ENCODE results near the gene DDX52.

The DDX52 gene

DNA sequence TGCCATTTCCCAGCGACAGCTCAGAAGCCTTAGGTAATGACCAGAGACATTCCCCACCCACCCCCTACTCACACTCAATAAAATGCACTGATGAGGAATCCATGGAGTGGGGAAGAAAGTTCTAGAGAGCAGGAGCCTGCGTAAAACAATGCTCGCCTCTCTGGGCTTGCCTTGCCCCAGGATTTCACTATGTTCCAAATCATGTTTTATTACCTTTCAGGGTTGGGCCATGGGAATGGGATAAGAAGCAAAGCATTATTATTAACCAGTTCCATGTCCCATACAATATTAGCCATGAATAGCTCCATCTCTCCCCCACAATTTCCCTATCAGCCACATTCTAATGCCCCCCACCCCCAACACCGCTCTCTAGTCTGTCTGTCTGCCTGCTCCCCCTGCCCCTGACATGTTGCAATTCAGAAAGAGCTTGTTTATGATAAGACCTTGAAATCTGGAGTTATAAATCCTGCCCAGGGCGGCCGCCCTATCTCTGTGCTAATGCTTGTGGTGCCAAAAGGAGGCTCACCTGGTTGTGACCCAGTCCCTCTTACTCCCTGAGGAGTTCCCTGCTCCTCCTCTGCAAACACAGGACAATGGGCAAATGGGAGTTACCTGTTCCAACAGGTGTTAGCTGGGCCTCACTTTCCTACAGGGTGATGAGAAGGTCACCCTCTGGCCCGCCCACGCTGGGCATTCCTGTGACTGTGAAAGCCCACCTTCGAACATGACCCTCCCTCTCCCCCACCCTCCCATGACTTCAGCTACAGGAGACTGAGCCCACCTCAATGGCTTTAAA lies 28.0 kb upstream of the DDX52 start:
- TF ChIP-seq, protein P1, sequence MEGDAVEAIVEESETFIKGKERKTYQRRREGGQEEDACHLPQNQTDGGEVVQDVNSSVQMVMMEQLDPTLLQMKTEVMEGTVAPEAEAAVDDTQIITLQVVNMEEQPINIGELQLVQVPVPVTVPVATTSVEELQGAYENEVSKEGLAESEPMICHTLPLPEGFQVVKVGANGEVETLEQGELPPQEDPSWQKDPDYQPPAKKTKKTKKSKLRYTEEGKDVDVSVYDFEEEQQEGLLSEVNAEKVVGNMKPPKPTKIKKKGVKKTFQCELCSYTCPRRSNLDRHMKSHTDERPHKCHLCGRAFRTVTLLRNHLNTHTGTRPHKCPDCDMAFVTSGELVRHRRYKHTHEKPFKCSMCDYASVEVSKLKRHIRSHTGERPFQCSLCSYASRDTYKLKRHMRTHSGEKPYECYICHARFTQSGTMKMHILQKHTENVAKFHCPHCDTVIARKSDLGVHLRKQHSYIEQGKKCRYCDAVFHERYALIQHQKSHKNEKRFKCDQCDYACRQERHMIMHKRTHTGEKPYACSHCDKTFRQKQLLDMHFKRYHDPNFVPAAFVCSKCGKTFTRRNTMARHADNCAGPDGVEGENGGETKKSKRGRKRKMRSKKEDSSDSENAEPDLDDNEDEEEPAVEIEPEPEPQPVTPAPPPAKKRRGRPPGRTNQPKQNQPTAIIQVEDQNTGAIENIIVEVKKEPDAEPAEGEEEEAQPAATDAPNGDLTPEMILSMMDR (IDR thresholded peaks at IDR 0.05; ENCODE audit: control insufficient read depth, extremely low read depth, insufficient read depth), result no peak
- no peak overlapping the region for H3K4me3 ChIP-seq (ENCODE audit: low read depth, low read length)
- no peak for DNase-seq (ENCODE audit: low read depth)

GRCh38 chr17:37667039-37667438 lies 23.8 kb upstream of the DDX52 start:
- TF ChIP-seq, protein P1 (IDR thresholded peaks at IDR 0.05; ENCODE audit: control insufficient read depth, extremely low read depth, insufficient read depth), result no peak
- no peak overlapping the region for H3K4me3 ChIP-seq (ENCODE audit: low read depth, low read length)

GRCh38 chr17:37664214-37664613 lies 21.0 kb upstream of the DDX52 start:
- TF ChIP-seq, protein P1 (IDR thresholded peaks at IDR 0.05; ENCODE audit: control insufficient read depth, extremely low read depth, insufficient read depth), result no peak

More at GRCh38 chr17:37667039-37667438, 23.8 kb upstream of the DDX52 start:
- no peak for DNase-seq (ENCODE audit: low read depth)

DNA sequence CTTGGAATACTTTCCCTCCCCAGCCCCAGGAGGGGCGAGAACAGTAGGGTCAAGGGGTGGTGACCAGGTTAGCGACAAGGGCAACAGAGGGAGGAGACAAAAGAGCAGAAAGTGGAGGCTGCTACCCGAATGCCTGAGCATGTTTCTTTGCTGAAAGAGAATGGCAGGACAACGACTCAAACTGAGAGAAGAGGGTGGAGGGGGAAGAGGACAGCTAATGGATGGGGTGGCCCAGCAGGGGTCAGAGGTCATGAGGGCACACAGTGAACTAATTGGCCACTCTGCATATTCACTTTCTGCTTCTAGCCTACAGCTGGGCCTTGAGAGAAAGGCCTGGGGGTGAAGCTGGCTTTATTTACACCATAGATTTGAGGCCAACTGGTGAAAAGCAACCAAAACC lies 19.1 kb upstream of the DDX52 start:
- no peak overlapping the region for H3K4me3 ChIP-seq (ENCODE audit: low read depth, low read length)
- DNase-seq (ENCODE audit: low read depth), result no peak
- TF ChIP-seq, protein P1 (IDR thresholded peaks at IDR 0.05; ENCODE audit: control insufficient read depth, extremely low read depth, insufficient read depth), result no peak

More at GRCh38 chr17:37664214-37664613, 21.0 kb upstream of the DDX52 start:
- H3K4me3 ChIP-seq (ENCODE audit: low read depth, low read length), result no peak overlapping the region
- DNase-seq (ENCODE audit: low read depth), result no peak

GRCh38 chr17:37661400-37662014 lies 18.3 kb upstream of the DDX52 start:
- TF ChIP-seq, protein P1 (IDR thresholded peaks at IDR 0.05; ENCODE audit: control insufficient read depth, extremely low read depth, insufficient read depth), result no peak
- no peak overlapping the region for H3K4me3 ChIP-seq (ENCODE audit: low read depth, low read length)
- DNase-seq (ENCODE audit: low read depth), result no peak

DNA sequence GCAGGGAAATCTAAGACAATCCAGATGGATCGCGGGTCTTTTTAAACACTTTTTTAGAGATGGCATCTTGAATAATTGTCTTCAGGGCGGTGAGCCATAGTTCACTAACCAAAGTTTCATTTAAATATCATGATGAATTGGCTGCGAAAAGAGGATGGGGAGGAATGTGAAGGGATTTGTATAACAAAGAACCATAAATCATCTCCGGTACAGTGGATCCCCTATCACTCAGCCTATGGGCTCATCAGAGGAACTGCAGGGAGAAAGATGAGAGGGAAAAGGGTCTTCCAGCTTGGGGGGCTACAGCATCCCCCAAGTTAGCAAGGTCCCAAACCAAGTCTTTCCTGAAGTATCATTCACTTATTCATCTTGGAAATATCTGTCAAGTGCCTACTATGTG lies 16.7 kb upstream of the DDX52 start:
- no peak for DNase-seq (ENCODE audit: low read depth)
- TF ChIP-seq, protein P1 (IDR thresholded peaks at IDR 0.05; ENCODE audit: control insufficient read depth, extremely low read depth, insufficient read depth), result no peak
- H3K4me3 ChIP-seq (ENCODE audit: low read depth, low read length), result no peak overlapping the region
